Measurements from ENCODE around the gene RASSF5. TPM values are rescaled to one million over a fixed set of nuclear protein-coding genes. Genes with fewer than 3 reads are reported as not detected.
A peak's percentile ranks its signal among the peaks of the same experiment; 100 is the strongest.

The RASSF5 gene
- total RNA-seq, 2 experiments from 2014 or later, result 153 to 156 TPM

GRCh38 chr1:206557636-206558473 is 50.5 kb downstream of the RASSF5 start:
- POLR2A ChIA-PET, result interaction anchor here (0.7 to 8.1 kb wide), 10 partner anchors 9 to 354 kb away, joined by 3 to 135 read pairs (median 6); partner anchors contain the start of genes EIF2D, IKBKE and RASSF5
- CTCF ChIA-PET, result interaction anchor here (1.4 to 15.8 kb wide), 2 partner anchors 15 to 24 kb away, joined by 4 to 236 read pairs; no protein-coding TSS in a partner anchor
- no peaks in the 10 kb centered on the region for H3K27me3 Mint-ChIP-seq
- H3K36me3 Mint-ChIP-seq (ENCODE audit: low read depth), result peaks cover 65% of the 10 kb centered on the region
- Histone ChIP-seq H3K27me3 (ENCODE audit: control insufficient read depth in 1 of 2, insufficient read depth in 2 of 2, low read length in 2 of 2) (no peaks in the 10 kb centered on the region), H3K4me1 (ENCODE audit: insufficient read depth, low read length) (peaks cover 77% of the 10 kb centered on the region), H3K27ac (ENCODE audit: low read depth in 1 of 2, low read length in 2 of 2) (peak overlapping the region; percentile 69 to 99), H3K36me3 (ENCODE audit: insufficient read depth, low read length) (peaks cover 30% of the 10 kb centered on the region), H3K9me3 (ENCODE audit: control insufficient read depth in 1 of 2, insufficient read depth in 1 of 2, low read length in 2 of 2) (no peaks in the 10 kb centered on the region), H3K4me3 (ENCODE audit: low read length) (peak overlapping the region; percentile 94)
- H3K4me3 Mint-ChIP-seq, result peak overlapping the region; percentile 97
- DNase-seq, result peak in 9 of 14 experiments; percentile 21 to 73 (median 49)
- peak overlapping the region; percentile 86 for H3K27ac Mint-ChIP-seq
- peaks cover 87% of the 10 kb centered on the region for H3K4me1 Mint-ChIP-seq (ENCODE audit: low read depth)
- H3K9me3 Mint-ChIP-seq, result no peaks in the 10 kb centered on the region
- peak; percentile 7 for ATAC-seq (ENCODE audit: poor library complexity)
- intact Hi-C loops (cut with DNase I, micrococcal nuclease), result loop anchor here (1.0 to 5.0 kb wide), 2 partner anchors 22 to 359 kb away; no protein-coding TSS in a partner anchor
- no peak for TF ChIP-seq CTCF (IDR thresholded peaks at IDR 0.05)

GRCh38 chr1:206558794-206559671 is 51.7 kb downstream of the RASSF5 start:
- TF ChIP-seq CTCF (IDR thresholded peaks at IDR 0.05), result no peak
- CTCF ChIA-PET, result interaction anchor here (1.4 to 15.8 kb wide), 4 partner anchors 13 to 53 kb away, joined by 4 to 236 read pairs (median 8); partner anchors contain the start of gene EIF2D
- H3K36me3 Mint-ChIP-seq (ENCODE audit: low read depth), result peaks cover 76% of the 10 kb centered on the region
- H3K27me3 Mint-ChIP-seq, result no peaks in the 10 kb centered on the region
- intact Hi-C loops (cut with DNase I, micrococcal nuclease), result loop anchor here in 1 of 2 experiments (5.0 kb wide), 1 partner anchor 358 kb away; no protein-coding TSS in a partner anchor
- peak overlapping the region; percentile 94 for H3K4me3 ChIP-seq (ENCODE audit: low read length)
- peaks cover 77% of the 10 kb centered on the region for H3K4me1 ChIP-seq (ENCODE audit: insufficient read depth, low read length)
- H3K4me1 Mint-ChIP-seq (ENCODE audit: low read depth), result peaks cover 87% of the 10 kb centered on the region
- ATAC-seq (ENCODE audit: poor library complexity) (no peak), DNase-seq (peak in 2 of 14 experiments; percentile 45 to 51)
- peaks cover 36% of the 10 kb centered on the region for H3K36me3 ChIP-seq (ENCODE audit: insufficient read depth, low read length)
- H3K27ac ChIP-seq (ENCODE audit: low read depth in 1 of 2, low read length in 2 of 2), result peak overlapping the region; percentile 74 to 99
- no peaks in the 10 kb centered on the region for H3K27me3 ChIP-seq (ENCODE audit: control insufficient read depth in 1 of 2, insufficient read depth in 2 of 2, low read length in 2 of 2)
- H3K9me3 ChIP-seq (ENCODE audit: control insufficient read depth in 1 of 2, insufficient read depth in 1 of 2, low read length in 2 of 2), result no peaks in the 10 kb centered on the region
- no peaks in the 10 kb centered on the region for H3K9me3 Mint-ChIP-seq
- peak overlapping the region; percentile 97 for H3K4me3 Mint-ChIP-seq
- POLR2A ChIA-PET, result interaction anchor here (0.8 to 8.1 kb wide), 11 partner anchors 8 to 363 kb away, joined by 3 to 135 read pairs (median 8); partner anchors contain the start of genes EIF2D, FCMR, IKBKE and RASSF5
- peak overlapping the region; percentile 86 for H3K27ac Mint-ChIP-seq

GRCh38 chr1:206559672-206559995 is 52.3 kb downstream of the RASSF5 start:
- H3K4me1 ChIP-seq (ENCODE audit: insufficient read depth, low read length), result peaks cover 77% of the 10 kb centered on the region
- no peak for TF ChIP-seq CTCF (IDR thresholded peaks at IDR 0.05)
- H3K4me3 ChIP-seq (ENCODE audit: low read length), result peak overlapping the region; percentile 94
- H3K4me3 Mint-ChIP-seq, result peak overlapping the region; percentile 97
- intact Hi-C loops (cut with DNase I, micrococcal nuclease), result loop anchor here in 1 of 2 experiments (5.0 kb wide), 1 partner anchor 358 kb away; no protein-coding TSS in a partner anchor
- no peaks in the 10 kb centered on the region for H3K27me3 Mint-ChIP-seq
- peaks cover 82% of the 10 kb centered on the region for H3K36me3 Mint-ChIP-seq (ENCODE audit: low read depth)
- H3K27ac Mint-ChIP-seq, result peak overlapping the region; percentile 86
- H3K36me3 ChIP-seq (ENCODE audit: insufficient read depth, low read length), result peaks cover 43% of the 10 kb centered on the region
- H3K27ac ChIP-seq (ENCODE audit: low read depth in 1 of 2, low read length in 2 of 2), result peak overlapping the region; percentile 74 to 99
- ATAC-seq (ENCODE audit: poor library complexity), result no peak
- peaks cover 87% of the 10 kb centered on the region for H3K4me1 Mint-ChIP-seq (ENCODE audit: low read depth)
- CTCF ChIA-PET, result interaction anchor here (1.6 to 15.8 kb wide), 3 partner anchors 15 to 53 kb away, joined by 5 to 236 read pairs (median 10); partner anchors contain the start of gene EIF2D
- no peaks in the 10 kb centered on the region for H3K9me3 Mint-ChIP-seq
- POLR2A ChIA-PET, result interaction anchor here (0.6 to 8.1 kb wide), 14 partner anchors 9 to 810 kb away, joined by 3 to 135 read pairs (median 8); partner anchors contain the start of genes EIF2D, FCMR and IKBKE
- H3K27me3 ChIP-seq (ENCODE audit: control insufficient read depth in 1 of 2, insufficient read depth in 2 of 2, low read length in 2 of 2), result no peaks in the 10 kb centered on the region
- H3K9me3 ChIP-seq (ENCODE audit: control insufficient read depth in 1 of 2, insufficient read depth in 1 of 2, low read length in 2 of 2), result no peaks in the 10 kb centered on the region
- peak in 1 of 14 experiments; percentile 24 for DNase-seq

All from CD4-positive, alpha-beta T cell (primary cell).